Vagina (tissue), 2 donors: ENCODE results near the gene WNT5A. TPM values are rescaled to one million over a fixed set of nuclear protein-coding genes. Genes with fewer than 3 reads are reported as not detected.
A peak's percentile ranks its signal among the peaks of the same experiment; 100 is the strongest.

ENCODE experiments used
- DNase-seq, 2 donors: peaks; one replicate each; pipeline ENCODE4 v3.0.0-alpha.2; 2017; ENCODE audit errors: extremely low spot score in 2 of 2
- H3K27ac ChIP-seq: fragments of 200-600 bp; sonication (generic); one replicate; pipeline ENCODE4 v1.5.1; 2019
- H3K27me3 ChIP-seq: fragments of 200-600 bp; sonication (generic); one replicate; pipeline ENCODE4 v1.5.1; 2019
- H3K36me3 ChIP-seq, 2 donors: fragments of 200-600 bp; sonication (generic); one replicate each; pipeline ENCODE4 v1.5.1; 2017 to 2019
- H3K4me1 ChIP-seq: fragments of 200-600 bp; sonication (generic); one replicate; pipeline ENCODE4 v1.5.1; 2019
- H3K4me3 ChIP-seq, 2 donors: fragments of 200-600 bp; sonication (generic); 1 replicate in 1 of 2; 2 replicates in 1 of 2; pipeline ENCODE4 v1.5.1; 2016 to 2019
- H3K9me3 ChIP-seq: fragments of 200-600 bp; sonication (generic); one replicate; pipeline ENCODE4 v1.5.1; 2019
- POLR2A ChIP-seq, 2 donors: fragments of 450-650 bp; IDR thresholded peaks; one replicate each; pipeline ENCODE4 v1.6.1; 2017; ENCODE audit warnings: antibody characterized with exemption in 2 of 2, mild to moderate bottlenecking in 2 of 2, moderate library complexity in 2 of 2
- POLR2AphosphoS5 ChIP-seq, 2 donors: sonication (generic); formaldehyde crosslinking; IDR thresholded peaks; one replicate each; pipeline ENCODE4 v1.9.0; 2017; ENCODE audit warnings: antibody characterized with exemption in 2 of 2, mild to moderate bottlenecking in 2 of 2, low read depth in 1 of 2; ENCODE audit not compliant: insufficient read depth in 1 of 2
- intact Hi-C: fragments of 100-400 bp; cut with DNase I; formaldehyde crosslinking; loops from one replicate; pipeline ENCODE4 v1.15.1; 2023
- total RNA-seq: library from RNA; depleted of rRNA; stranded (reverse); fragments of >200 nt; gene quantifications from one replicate; pipeline ENCODE4 v1.2.3, GENCODE V29; 2016
- TF ChIP-seq, protein P1 (sequence below), 3 experiments: fragments of 450-650 bp in 2 of 3; fragments of 200-600 bp in 1 of 3; sonication (generic) in 1 of 3; IDR thresholded peaks; one replicate each; pipeline ENCODE4 v1.5.1; 2017 to 2019; ENCODE audit warnings: antibody characterized with exemption in 3 of 3, mild to moderate bottlenecking in 2 of 3, moderate library complexity in 2 of 3

WNT5A gene
- total RNA-seq, 1 donor from 2014 or later = 52.3 TPM

DNA sequence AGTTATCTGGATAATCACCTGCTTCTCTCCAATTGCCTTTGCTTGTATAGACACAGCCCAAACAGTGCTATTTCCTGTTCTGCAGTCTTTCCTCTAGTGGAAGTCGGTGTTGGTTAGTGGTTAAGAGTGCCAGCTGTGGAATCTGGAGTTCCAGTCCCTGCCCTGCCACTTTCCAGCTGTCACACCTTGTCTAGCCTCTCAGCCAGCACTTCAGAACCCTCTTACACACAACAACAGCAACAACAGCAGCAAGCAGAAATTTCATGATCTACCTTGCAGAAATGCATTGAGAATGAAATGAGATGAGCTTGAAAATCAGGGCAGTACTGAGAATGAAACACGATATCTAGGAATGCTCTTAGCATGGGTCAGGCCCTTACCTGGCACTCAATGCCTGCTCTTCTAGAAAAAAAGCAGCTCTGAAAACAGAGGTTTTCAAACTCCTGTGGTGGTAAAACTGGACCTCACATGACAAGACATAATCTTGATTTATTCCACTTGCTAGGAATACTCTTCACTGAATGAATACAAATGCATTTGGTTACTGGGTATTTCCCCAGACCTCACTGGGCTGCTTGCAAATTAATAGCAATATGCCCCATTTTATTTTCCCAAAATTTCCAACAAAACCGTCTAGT lies 3.3 kb upstream of the WNT5A start:
- Histone ChIP-seq H3K27ac (no peak overlapping the region), H3K4me3 (peak overlapping the region in 1 of 2 donors; percentile 78), H3K4me1 (peaks cover 37% of the 10 kb centered on the region), H3K36me3 (no peaks in the 10 kb centered on the region), H3K27me3 (no peaks in the 10 kb centered on the region), H3K9me3 (no peaks in the 10 kb centered on the region)
- TF ChIP-seq POLR2A (IDR thresholded peaks at IDR 0.05) (no peak), POLR2AphosphoS5 (IDR thresholded peaks at IDR 0.05; ENCODE audit: insufficient read depth in 1 of 2, low read depth in 1 of 2) (no peak)
- TF ChIP-seq, protein P1, sequence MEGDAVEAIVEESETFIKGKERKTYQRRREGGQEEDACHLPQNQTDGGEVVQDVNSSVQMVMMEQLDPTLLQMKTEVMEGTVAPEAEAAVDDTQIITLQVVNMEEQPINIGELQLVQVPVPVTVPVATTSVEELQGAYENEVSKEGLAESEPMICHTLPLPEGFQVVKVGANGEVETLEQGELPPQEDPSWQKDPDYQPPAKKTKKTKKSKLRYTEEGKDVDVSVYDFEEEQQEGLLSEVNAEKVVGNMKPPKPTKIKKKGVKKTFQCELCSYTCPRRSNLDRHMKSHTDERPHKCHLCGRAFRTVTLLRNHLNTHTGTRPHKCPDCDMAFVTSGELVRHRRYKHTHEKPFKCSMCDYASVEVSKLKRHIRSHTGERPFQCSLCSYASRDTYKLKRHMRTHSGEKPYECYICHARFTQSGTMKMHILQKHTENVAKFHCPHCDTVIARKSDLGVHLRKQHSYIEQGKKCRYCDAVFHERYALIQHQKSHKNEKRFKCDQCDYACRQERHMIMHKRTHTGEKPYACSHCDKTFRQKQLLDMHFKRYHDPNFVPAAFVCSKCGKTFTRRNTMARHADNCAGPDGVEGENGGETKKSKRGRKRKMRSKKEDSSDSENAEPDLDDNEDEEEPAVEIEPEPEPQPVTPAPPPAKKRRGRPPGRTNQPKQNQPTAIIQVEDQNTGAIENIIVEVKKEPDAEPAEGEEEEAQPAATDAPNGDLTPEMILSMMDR (IDR thresholded peaks at IDR 0.05) = no peak
- no peak for DNase-seq
- intact Hi-C loops = no loop called here

DNA sequence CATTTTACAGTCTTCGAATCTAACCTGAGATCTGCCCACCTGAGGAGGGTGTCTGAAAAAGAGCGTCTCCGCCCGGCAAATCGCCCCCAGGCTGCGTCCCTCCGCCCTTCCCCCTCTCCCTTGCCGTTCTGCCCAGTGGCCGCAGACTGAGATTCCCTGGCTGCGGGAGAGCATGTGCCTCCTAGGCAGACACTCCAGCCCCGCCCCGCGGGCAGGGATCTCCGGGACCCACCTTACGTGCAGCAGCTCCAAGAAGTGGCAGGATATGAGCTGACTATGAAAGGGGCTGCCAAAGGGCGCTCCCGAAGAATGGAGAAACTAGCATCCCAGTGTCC lies 2.7 kb upstream of the WNT5A start:
- Histone ChIP-seq H3K27ac (no peak overlapping the region), H3K27me3 (no peaks in the 10 kb centered on the region), H3K36me3 (no peaks in the 10 kb centered on the region), H3K9me3 (no peaks in the 10 kb centered on the region), H3K4me1 (peaks cover 40% of the 10 kb centered on the region), H3K4me3 (peak overlapping the region; percentile 5 to 78)
- TF ChIP-seq POLR2AphosphoS5 (IDR thresholded peaks at IDR 0.05; ENCODE audit: insufficient read depth in 1 of 2, low read depth in 1 of 2) (no peak), POLR2A (IDR thresholded peaks at IDR 0.05) (no peak)
- TF ChIP-seq, protein P1 (IDR thresholded peaks at IDR 0.05) = no peak
- DNase-seq = no peak
- intact Hi-C loops = no loop called here

DNA sequence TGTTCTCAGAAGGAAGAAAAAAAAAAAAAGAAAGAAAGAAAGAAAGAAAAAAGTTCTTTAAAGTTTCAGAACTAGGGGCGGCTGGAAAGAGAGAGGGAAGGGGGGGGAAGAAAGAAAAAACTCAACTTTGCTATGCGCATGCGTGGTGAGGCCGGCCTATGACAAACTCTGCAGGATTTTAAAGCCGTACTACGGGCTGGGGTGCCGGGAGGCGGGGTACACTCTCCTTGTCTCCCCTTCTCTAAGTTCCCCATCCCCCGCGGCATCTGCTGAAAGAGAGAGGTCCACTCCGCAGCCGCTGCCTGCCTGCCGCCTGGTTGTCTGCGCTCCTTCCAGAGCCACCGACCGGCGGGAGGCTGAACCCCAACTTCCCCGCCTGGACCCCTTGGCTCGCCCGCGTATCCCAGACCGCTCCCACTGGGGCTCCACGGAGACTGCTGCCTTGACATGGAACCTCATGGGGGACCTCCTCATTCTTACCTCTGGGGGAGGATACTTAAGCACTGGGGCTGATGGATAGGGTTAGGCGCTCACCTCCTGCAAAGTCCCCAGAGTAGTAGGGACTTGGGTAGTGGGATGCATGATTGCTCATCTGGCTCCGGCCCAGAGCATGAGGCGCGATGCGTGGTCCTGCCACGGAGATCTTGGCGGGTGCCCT lies 1.4 kb upstream of the WNT5A start:
- Histone ChIP-seq H3K27me3 (no peaks in the 10 kb centered on the region), H3K4me1 (peaks cover 50% of the 10 kb centered on the region), H3K27ac (peak overlapping the region; percentile 93), H3K9me3 (no peaks in the 10 kb centered on the region), H3K4me3 (peak overlapping the region; percentile 66 to 78), H3K36me3 (no peaks in the 10 kb centered on the region)
- peak; percentile 42 to 54 for TF ChIP-seq POLR2AphosphoS5 (IDR thresholded peaks at IDR 0.05; ENCODE audit: insufficient read depth in 1 of 2, low read depth in 1 of 2)
- TF ChIP-seq, protein P1 (IDR thresholded peaks at IDR 0.05) = no peak
- no peak for TF ChIP-seq POLR2A (IDR thresholded peaks at IDR 0.05)
- intact Hi-C loops = no loop called here
- DNase-seq = no peak

GRCh38 chr3:55487381-55488241 lies 505 bp upstream of the WNT5A start:
- no peaks in the 10 kb centered on the region for H3K9me3 ChIP-seq
- H3K36me3 ChIP-seq = no peaks in the 10 kb centered on the region
- peak overlapping the region; percentile 93 for H3K27ac ChIP-seq
- H3K4me1 ChIP-seq = peaks cover 59% of the 10 kb centered on the region
- DNase-seq = no peak
- H3K4me3 ChIP-seq = peak overlapping the region; percentile 66 to 78
- peak in 1 of 2 donors; percentile 44 for TF ChIP-seq POLR2AphosphoS5 (IDR thresholded peaks at IDR 0.05; ENCODE audit: insufficient read depth in 1 of 2, low read depth in 1 of 2)
- TF ChIP-seq, protein P1 (IDR thresholded peaks at IDR 0.05) = no peak
- H3K27me3 ChIP-seq = no peaks in the 10 kb centered on the region
- intact Hi-C loops = no loop called here
